ENCODE data around the gene HNF4A. TPM values are rescaled to one million over a fixed set of nuclear protein-coding genes. Genes with fewer than 3 reads are reported as not detected.

Gene HNF4A
- total and polyA plus RNA-seq, 2 of the 4 experiments (the other 2 are of a cell fraction): not detected

DNA sequence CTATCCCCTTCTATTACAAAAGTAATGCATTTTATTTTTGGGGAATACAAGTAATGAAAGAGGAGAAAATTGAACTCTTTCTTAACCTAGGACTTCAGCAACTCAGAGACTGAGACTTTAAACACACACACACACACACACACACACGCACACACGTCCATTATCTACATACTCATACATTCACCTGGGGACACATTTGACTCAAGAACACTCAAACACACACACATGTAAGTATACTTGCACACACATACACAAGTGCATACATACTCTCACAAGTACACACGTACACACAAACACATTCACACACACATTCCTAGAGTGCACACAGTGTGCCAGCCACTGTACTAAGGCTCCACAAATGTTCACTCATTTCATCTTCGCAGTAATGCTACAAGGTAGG lies 20.8 kb upstream of the HNF4A start:
- CTCF ChIA-PET: no interaction called here
- Histone ChIP-seq H3K9me3 (ENCODE audit: control insufficient read depth, insufficient read depth, low read length) (no peaks in the 10 kb centered on the region), H3K9ac (ENCODE audit: low read depth, low read length) (no peak overlapping the region), H2BK120ac (ENCODE audit: low read depth, low read length) (no peak overlapping the region), H4K8ac (ENCODE audit: low read depth in 2 of 2, low read length in 2 of 2) (no peak overlapping the region), H3K23ac (ENCODE audit: low read depth, low read length) (no peak overlapping the region), H4K20me1 (ENCODE audit: insufficient read depth, low read length) (no peaks in the 10 kb centered on the region), H4K5ac (ENCODE audit: low read depth, low read length) (no peak overlapping the region), H2BK15ac (ENCODE audit: low read depth, low read length) (no peak overlapping the region), H3K27ac (ENCODE audit: insufficient read depth, low read length) (no peak overlapping the region), H3K79me1 (ENCODE audit: low read depth in 1 of 2, low read length in 2 of 2) (no peaks in the 10 kb centered on the region), H3K4me2 (ENCODE audit: low read depth, low read length) (no peak overlapping the region), H2AFZ (replicated peaks; ENCODE audit: low read length, poor library complexity) (no peak overlapping the region), H3K14ac (replicated peaks; ENCODE audit: low read depth, low read length) (no peak overlapping the region), H3K4me3 (ENCODE audit: insufficient read depth, low read depth, low read length) (no peak overlapping the region), H3K36me3 (ENCODE audit: control insufficient read depth, insufficient read depth, low read length) (no peaks in the 10 kb centered on the region), H2AK9ac (replicated peaks; ENCODE audit: low read depth, low read length, poor library complexity) (no peak overlapping the region), H3K56ac (ENCODE audit: extremely low read depth, insufficient read depth, low read length) (no peak overlapping the region), H3K9me1 (ENCODE audit: insufficient read depth, low read length) (no peaks in the 10 kb centered on the region), H4K91ac (ENCODE audit: insufficient read depth, low read depth, low read length) (no peak overlapping the region), H2BK20ac (ENCODE audit: low read depth, low read length) (no peak overlapping the region), H2AK5ac (ENCODE audit: low read depth, low read length) (no peak overlapping the region), H3K18ac (ENCODE audit: low read depth, low read length) (no peak overlapping the region), H3K4me1 (ENCODE audit: control insufficient read depth, insufficient read depth, low read length) (no peaks in the 10 kb centered on the region), H3K27me3 (ENCODE audit: control insufficient read depth, insufficient read depth, low read length) (peaks cover 43% of the 10 kb centered on the region), H2BK5ac (ENCODE audit: low read depth, low read length, poor library complexity, severe bottlenecking) (no peak overlapping the region), H3K4ac (ENCODE audit: low read depth, low read length) (no peak overlapping the region)
- DNase-seq (no peak), ATAC-seq (ENCODE audit: low read depth) (no peak)
- BruUV-seq (replicated peaks): no TSS peak
- intact Hi-C loops (cut with micrococcal nuclease): no loop called here
- 57% methylated on average over 2 of the region's 4 CpGs; no CpG with 5 or more reads in 1 of the 2 experiments for WGBS, 2 experiments (ENCODE audit: extremely low coverage in 2 of 2, insufficient read length in 1 of 2)
- no peak for TF ChIP-seq RAD21 (IDR thresholded peaks at IDR 0.05; ENCODE audit: low read length)
- POLR2A ChIA-PET (ENCODE audit: unreplicated experiment): no interaction called here
- in situ Hi-C loops (cut with MboI; ENCODE audit: low sequenced_read_pairs): no loop called here
- dilution Hi-C loops (cut with HindIII; ENCODE audit: low sequenced_read_pairs, unreplicated experiment): no loop called here
